Fibroblast of skin of left quadriceps (primary cell): ENCODE results near the gene PLXNB1.

Experiments used
- DNase-seq, 2 experiments: peaks; one replicate each; pipeline ENCODE4 v3.0.0-alpha.2; 2013; ENCODE audit warnings: low read depth in 2 of 2

The PLXNB1 gene

GRCh38 chr3:48370333-48370713 lies 59.6 kb downstream of the PLXNB1 start:
- DNase-seq: no peak

GRCh38 chr3:48369693-48370332 lies 60.1 kb downstream of the PLXNB1 start:
- DNase-seq: no peak

- no peak for DNase-seq
These were observed 62.7 kb downstream of the PLXNB1 start for GRCh38 chr3:48367201-48367600.

- DNase-seq: no peak
These were observed 65.0 kb downstream of the PLXNB1 start for GRCh38 chr3:48364840-48365239.

GRCh38 chr3:48361928-48362327 lies 68.0 kb downstream of the PLXNB1 start:
- no peak for DNase-seq

GRCh38 chr3:48356419-48356818 lies 73.5 kb downstream of the PLXNB1 start:
- no peak for DNase-seq

- no peak for DNase-seq
These were observed 75.9 kb downstream of the PLXNB1 start for GRCh38 chr3:48353987-48354386.
